ENCODE measurements around the gene GDE1.

GRCh38 chr16:19520861-19521331 lies 1.0 kb downstream of the GDE1 start:
- no peak for TF ChIP-seq POLR2AphosphoS5 (IDR thresholded peaks at IDR 0.05; ENCODE audit: low read depth, low read length)
- TF ChIP-seq TAF1 (IDR thresholded peaks at IDR 0.05; ENCODE audit: borderline replicate concordance, insufficient read depth, low read length), result no peak
- no peak for TF ChIP-seq REST (IDR thresholded peaks at IDR 0.05; ENCODE audit: insufficient read depth in 1 of 2, low read depth in 2 of 2, low read length in 2 of 2)
- no peak for TF ChIP-seq SIN3A (IDR thresholded peaks at IDR 0.05; ENCODE audit: borderline replicate concordance, insufficient read depth, low read length)

All from PFSK-1 (cell line).